ENCODE results near the gene CFAP97. TPM values are rescaled to one million over a fixed set of nuclear protein-coding genes. Genes with fewer than 3 reads are reported as not detected.
A peak's percentile ranks its signal among the peaks of the same experiment; 100 is the strongest.

Gene CFAP97
- total and polyA plus RNA-seq, 9 of the 15 experiments (the other 6 are each of a cell fraction or from before 2014, with no cell fraction given), result 17.3 to 57.8 (median 44.4) TPM

DNA sequence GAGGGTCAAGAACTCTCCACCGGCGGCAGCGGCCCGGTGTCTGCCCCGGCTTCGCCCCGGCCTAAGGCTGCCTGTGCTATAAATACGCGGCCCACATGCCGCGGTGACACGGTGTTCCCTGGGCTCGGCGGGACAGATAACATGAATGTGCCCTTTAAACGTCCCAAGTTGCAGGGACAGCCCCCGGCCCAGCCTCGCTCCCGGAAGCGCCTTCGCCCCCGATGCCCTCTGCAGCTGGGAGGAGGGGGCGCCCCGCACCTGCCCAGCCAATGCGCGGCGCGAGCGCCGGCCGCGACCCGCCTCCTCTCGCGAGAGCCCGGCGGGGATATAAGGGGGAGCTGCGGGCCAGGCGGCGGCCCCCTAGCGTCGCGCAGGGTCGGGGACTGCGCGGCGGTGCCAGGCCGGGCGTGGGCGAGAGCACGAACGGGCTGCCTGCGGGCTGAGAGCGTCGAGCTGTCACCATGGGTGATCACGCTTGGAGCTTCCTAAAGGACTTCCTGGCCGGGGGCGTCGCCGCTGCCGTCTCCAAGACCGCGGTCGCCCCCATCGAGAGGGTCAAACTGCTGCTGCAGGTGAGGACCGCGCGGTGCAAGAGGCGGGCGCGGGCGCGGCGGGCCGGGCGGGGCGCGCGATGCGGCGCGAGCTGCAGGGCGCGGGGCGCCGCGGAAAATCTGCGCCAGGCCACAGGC, 60.7 kb downstream of the CFAP97 start, which contains the start of gene SLC25A4 (continued):
- peak; percentile 47 for TF ChIP-seq SP1 (CRISPR knock-in tag; IDR thresholded peaks at IDR 0.05)
- no peak for TF ChIP-seq ZNF561 (CRISPR knock-in tag; conservative IDR thresholded peaks at IDR 0.05)
- TF ChIP-seq ATF1 (CRISPR knock-in tag; IDR thresholded peaks at IDR 0.05), result no peak
- peak; percentile 67 for TF ChIP-seq ATF1 (tag; IDR thresholded peaks at IDR 0.05)
- peak; percentile 59; the same call in 1 of the 2 replicates for TF ChIP-seq GATAD2A (IDR thresholded peaks at IDR 0.05)
- 0 out of 2 replicates have a peak, but pooled peaks have one; percentile 38 for TF ChIP-seq MEF2D (tag; conservative IDR thresholded peaks at IDR 0.05; ENCODE audit: low read depth)
- TF ChIP-seq HCFC1 (IDR thresholded peaks at IDR 0.05; ENCODE audit: low read depth, low read length), result peak; percentile 62
- no peak; the same call in 1 of the 2 replicates for TF ChIP-seq XRCC3 (IDR thresholded peaks at IDR 0.05)
- no peak for TF ChIP-seq SAFB2 (IDR thresholded peaks at IDR 0.05; ENCODE audit: borderline replicate concordance, low read depth, low read length, severe bottlenecking)
- TF ChIP-seq MAZ (CRISPR knock-in tag; conservative IDR thresholded peaks at IDR 0.05 in 1 of 2, IDR thresholded peaks at IDR 0.05 in 1 of 2), result peak; percentile 89 to 91
- TF ChIP-seq, protein P1, sequence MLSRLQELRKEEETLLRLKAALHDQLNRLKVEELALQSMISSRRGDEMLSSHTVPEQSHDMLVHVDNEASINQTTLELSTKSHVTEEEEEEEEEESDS (CRISPR knock-in tag; IDR thresholded peaks at IDR 0.05), result no peak
- peak; percentile 82 for TF ChIP-seq FIP1L1 (IDR thresholded peaks at IDR 0.05; ENCODE audit: low read depth, low read length, poor library complexity, severe bottlenecking)
- TF ChIP-seq, protein P2, sequence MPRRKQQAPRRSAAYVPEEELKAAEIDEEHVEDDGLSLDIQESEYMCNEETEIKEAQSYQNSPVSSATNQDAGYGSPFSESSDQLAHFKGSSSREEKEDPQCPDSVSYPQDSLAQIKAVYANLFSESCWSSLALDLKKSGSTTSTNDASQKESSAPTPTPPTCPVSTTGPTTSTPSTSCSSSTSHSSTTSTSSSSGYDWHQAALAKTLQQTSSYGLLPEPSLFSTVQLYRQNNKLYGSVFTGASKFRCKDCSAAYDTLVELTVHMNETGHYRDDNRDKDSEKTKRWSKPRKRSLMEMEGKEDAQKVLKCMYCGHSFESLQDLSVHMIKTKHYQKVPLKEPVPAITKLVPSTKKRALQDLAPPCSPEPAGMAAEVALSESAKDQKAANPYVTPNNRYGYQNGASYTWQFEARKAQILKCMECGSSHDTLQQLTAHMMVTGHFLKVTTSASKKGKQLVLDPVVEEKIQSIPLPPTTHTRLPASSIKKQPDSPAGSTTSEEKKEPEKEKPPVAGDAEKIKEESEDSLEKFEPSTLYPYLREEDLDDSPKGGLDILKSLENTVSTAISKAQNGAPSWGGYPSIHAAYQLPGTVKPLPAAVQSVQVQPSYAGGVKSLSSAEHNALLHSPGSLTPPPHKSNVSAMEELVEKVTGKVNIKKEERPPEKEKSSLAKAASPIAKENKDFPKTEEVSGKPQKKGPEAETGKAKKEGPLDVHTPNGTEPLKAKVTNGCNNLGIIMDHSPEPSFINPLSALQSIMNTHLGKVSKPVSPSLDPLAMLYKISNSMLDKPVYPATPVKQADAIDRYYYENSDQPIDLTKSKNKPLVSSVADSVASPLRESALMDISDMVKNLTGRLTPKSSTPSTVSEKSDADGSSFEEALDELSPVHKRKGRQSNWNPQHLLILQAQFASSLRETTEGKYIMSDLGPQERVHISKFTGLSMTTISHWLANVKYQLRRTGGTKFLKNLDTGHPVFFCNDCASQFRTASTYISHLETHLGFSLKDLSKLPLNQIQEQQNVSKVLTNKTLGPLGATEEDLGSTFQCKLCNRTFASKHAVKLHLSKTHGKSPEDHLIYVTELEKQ (CRISPR knock-in tag; IDR thresholded peaks at IDR 0.05), result no peak
- no peak for TF ChIP-seq ZNF57 (CRISPR knock-in tag; IDR thresholded peaks at IDR 0.05)
- TF ChIP-seq, protein P3, sequence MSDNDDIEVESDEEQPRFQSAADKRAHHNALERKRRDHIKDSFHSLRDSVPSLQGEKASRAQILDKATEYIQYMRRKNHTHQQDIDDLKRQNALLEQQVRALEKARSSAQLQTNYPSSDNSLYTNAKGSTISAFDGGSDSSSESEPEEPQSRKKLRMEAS (CRISPR knock-in tag; IDR thresholded peaks at IDR 0.05), result peak; percentile 85
- peak; percentile 84 for TF ChIP-seq RB1 (IDR thresholded peaks at IDR 0.05; ENCODE audit: low read depth)
- TF ChIP-seq U2AF1 (optimal IDR thresholded peaks at IDR 0.05; ENCODE audit: low read depth, low read length), result peak; percentile 54
- TF ChIP-seq MAFF (IDR thresholded peaks at IDR 0.05; ENCODE audit: low read length), result peak; percentile 68; the same call in 1 of the 2 replicates
- peak; percentile 36; the same call in 1 of the 2 replicates for TF ChIP-seq JUND (IDR thresholded peaks at IDR 0.05; ENCODE audit: borderline replicate concordance, low read depth, low read length)
- TF ChIP-seq JUND (tag; IDR thresholded peaks at IDR 0.05; ENCODE audit: borderline replicate concordance, low read depth, low read length), result no peak; the same call in 2 of the 3 replicates
- TF ChIP-seq KLF1 (tag; IDR thresholded peaks at IDR 0.05), result no peak; the same call in none of the 2 replicates
- peak; percentile 98 for TF ChIP-seq CTBP1 (IDR thresholded peaks at IDR 0.05; ENCODE audit: borderline replicate concordance)
- no peak for TF ChIP-seq ZNF717 (CRISPR knock-in tag; IDR thresholded peaks at IDR 0.05)
- peak; percentile 56 for TF ChIP-seq FUS (optimal IDR thresholded peaks at IDR 0.05; ENCODE audit: low read depth, low read length)
- no peak for TF ChIP-seq ZNF232 (CRISPR knock-in tag; IDR thresholded peaks at IDR 0.05)
- TF ChIP-seq ZNF436 (CRISPR knock-in tag; IDR thresholded peaks at IDR 0.05), result no peak
- no peak for TF ChIP-seq FOS (IDR thresholded peaks at IDR 0.05; ENCODE audit: extremely low read depth, insufficient read length)
- TF ChIP-seq ZNF445 (CRISPR knock-in tag; IDR thresholded peaks at IDR 0.05; ENCODE audit: low read depth), result no peak
